ENCODE measurements around the gene CHRNA1.

The CHRNA1 gene

GRCh38 chr2:174776223-174776622, 12.0 kb upstream of the CHRNA1 start:
- H3K36me3 Mint-ChIP-seq = no peaks in the 10 kb centered on the region
- H3K4me1 Mint-ChIP-seq = peaks cover 44% of the 10 kb centered on the region
- no peaks in the 10 kb centered on the region for H3K9me3 Mint-ChIP-seq
- no peaks in the 10 kb centered on the region for H3K27me3 Mint-ChIP-seq
- no peak overlapping the region for H3K4me3 Mint-ChIP-seq
- no peak overlapping the region for H3K27ac Mint-ChIP-seq

- H3K36me3 Mint-ChIP-seq = no peaks in the 10 kb centered on the region
- H3K9me3 Mint-ChIP-seq = no peaks in the 10 kb centered on the region
- H3K27ac Mint-ChIP-seq = no peak overlapping the region
- no peak overlapping the region for H3K4me3 Mint-ChIP-seq
- H3K4me1 Mint-ChIP-seq = peaks cover 42% of the 10 kb centered on the region
- H3K27me3 Mint-ChIP-seq = no peaks in the 10 kb centered on the region
Observed at GRCh38 chr2:174775571-174775980, 11.3 kb upstream of the CHRNA1 start.

- H3K27me3 Mint-ChIP-seq = no peaks in the 10 kb centered on the region
- H3K4me3 Mint-ChIP-seq = no peak overlapping the region
Observed at GRCh38 chr2:174774886-174775285, 10.6 kb upstream of the CHRNA1 start.

GRCh38 chr2:174773215-174773614, 8.9 kb upstream of the CHRNA1 start:
- no peaks in the 10 kb centered on the region for H3K27me3 Mint-ChIP-seq
- no peak overlapping the region for H3K27ac Mint-ChIP-seq
- H3K4me3 Mint-ChIP-seq = no peak overlapping the region
- peaks cover 21% of the 10 kb centered on the region for H3K4me1 Mint-ChIP-seq
- H3K9me3 Mint-ChIP-seq = no peaks in the 10 kb centered on the region
- no peaks in the 10 kb centered on the region for H3K36me3 Mint-ChIP-seq

More at GRCh38 chr2:174774886-174775285, 10.6 kb upstream of the CHRNA1 start:
- Mint-ChIP-seq H3K36me3 (no peaks in the 10 kb centered on the region), H3K9me3 (no peaks in the 10 kb centered on the region), H3K27ac (no peak overlapping the region), H3K4me1 (peaks cover 35% of the 10 kb centered on the region)

- H3K4me1 Mint-ChIP-seq = peaks cover 13% of the 10 kb centered on the region
- H3K36me3 Mint-ChIP-seq = no peaks in the 10 kb centered on the region
- H3K9me3 Mint-ChIP-seq = no peaks in the 10 kb centered on the region
- no peak overlapping the region for H3K4me3 Mint-ChIP-seq
- no peak overlapping the region for H3K27ac Mint-ChIP-seq
- no peaks in the 10 kb centered on the region for H3K27me3 Mint-ChIP-seq
Observed at GRCh38 chr2:174772472-174772801, 8.2 kb upstream of the CHRNA1 start.

- Mint-ChIP-seq H3K27ac (no peak overlapping the region), H3K36me3 (no peaks in the 10 kb centered on the region), H3K27me3 (no peaks in the 10 kb centered on the region), H3K9me3 (no peaks in the 10 kb centered on the region), H3K4me1 (peaks cover 10% of the 10 kb centered on the region), H3K4me3 (no peak overlapping the region)
Observed at GRCh38 chr2:174771631-174772471, 7.6 kb upstream of the CHRNA1 start.

GRCh38 chr2:174771136-174771535, 6.9 kb upstream of the CHRNA1 start:
- H3K27me3 Mint-ChIP-seq = no peaks in the 10 kb centered on the region
- H3K36me3 Mint-ChIP-seq = no peaks in the 10 kb centered on the region
- H3K27ac Mint-ChIP-seq = no peak overlapping the region
- H3K9me3 Mint-ChIP-seq = no peaks in the 10 kb centered on the region
- peaks cover 4% of the 10 kb centered on the region for H3K4me1 Mint-ChIP-seq
- H3K4me3 Mint-ChIP-seq = no peak overlapping the region

- no peaks in the 10 kb centered on the region for H3K9me3 Mint-ChIP-seq
- no peaks in the 10 kb centered on the region for H3K27me3 Mint-ChIP-seq
- H3K4me1 Mint-ChIP-seq = no peaks in the 10 kb centered on the region
- no peaks in the 10 kb centered on the region for H3K36me3 Mint-ChIP-seq
- no peak overlapping the region for H3K27ac Mint-ChIP-seq
- no peak overlapping the region for H3K4me3 Mint-ChIP-seq
Observed at GRCh38 chr2:174768557-174768956, 4.3 kb upstream of the CHRNA1 start.

DNA sequence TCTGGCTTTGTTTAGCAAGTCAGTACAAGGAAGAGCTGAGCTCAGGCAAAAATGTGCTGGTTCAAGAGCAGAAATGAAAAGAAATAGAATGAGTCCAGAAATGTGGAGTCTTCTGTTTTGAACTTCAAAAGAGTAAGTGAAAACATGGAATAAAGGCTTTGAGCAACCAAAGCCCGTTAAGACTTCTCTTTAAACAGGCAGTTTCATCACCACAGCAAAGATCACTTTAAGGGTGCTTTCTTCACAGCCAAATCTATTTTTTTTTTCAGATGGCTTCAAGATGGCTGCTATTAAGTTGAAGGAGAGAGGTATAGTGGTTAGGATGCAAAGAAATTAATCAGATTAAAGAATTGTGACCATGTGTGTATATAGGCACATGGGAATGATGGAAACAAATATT, 2.0 kb upstream of the CHRNA1 start:
- H3K9me3 Mint-ChIP-seq = no peaks in the 10 kb centered on the region
- H3K27ac Mint-ChIP-seq = no peak overlapping the region
- no peaks in the 10 kb centered on the region for H3K36me3 Mint-ChIP-seq
- no peak overlapping the region for H3K4me3 Mint-ChIP-seq
- peaks cover 4% of the 10 kb centered on the region for H3K4me1 Mint-ChIP-seq
- no peaks in the 10 kb centered on the region for H3K27me3 Mint-ChIP-seq

DNA sequence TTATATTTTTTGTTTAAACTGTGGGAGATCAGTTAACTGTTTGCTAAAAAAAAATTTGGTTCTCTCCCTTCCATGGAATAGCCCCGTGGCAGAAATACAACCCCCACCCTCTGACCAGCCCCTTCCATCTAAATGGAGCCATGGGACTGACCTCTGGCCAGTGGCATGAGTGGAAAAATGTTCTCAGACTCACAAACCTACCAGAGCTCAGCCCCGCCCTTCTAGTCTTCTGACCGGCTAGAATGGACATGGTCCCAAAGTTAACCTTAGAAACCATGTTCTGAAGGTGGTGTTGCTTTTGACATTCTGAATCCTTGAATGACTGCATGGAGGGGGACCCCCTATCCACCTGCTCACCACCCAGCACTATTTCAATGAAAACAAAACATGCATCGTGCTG, 1.3 kb upstream of the CHRNA1 start:
- H3K27me3 Mint-ChIP-seq = no peaks in the 10 kb centered on the region
- no peak overlapping the region for H3K27ac Mint-ChIP-seq
- H3K4me3 Mint-ChIP-seq = no peak overlapping the region
- H3K36me3 Mint-ChIP-seq = no peaks in the 10 kb centered on the region
- H3K9me3 Mint-ChIP-seq = no peaks in the 10 kb centered on the region
- peaks cover 4% of the 10 kb centered on the region for H3K4me1 Mint-ChIP-seq

- H3K36me3 Mint-ChIP-seq = no peaks in the 10 kb centered on the region
- no peak overlapping the region for H3K4me3 Mint-ChIP-seq
- H3K27me3 Mint-ChIP-seq = no peaks in the 10 kb centered on the region
- no peak overlapping the region for H3K27ac Mint-ChIP-seq
- no peaks in the 10 kb centered on the region for H3K9me3 Mint-ChIP-seq
- peaks cover 4% of the 10 kb centered on the region for H3K4me1 Mint-ChIP-seq
Observed at GRCh38 chr2:174763780-174764179, 492 bp downstream of the CHRNA1 start.

- Mint-ChIP-seq H3K27me3 (no peaks in the 10 kb centered on the region), H3K9me3 (no peaks in the 10 kb centered on the region), H3K27ac (no peak overlapping the region), H3K36me3 (no peaks in the 10 kb centered on the region), H3K4me1 (peaks cover 4% of the 10 kb centered on the region), H3K4me3 (no peak overlapping the region)
Observed at GRCh38 chr2:174762464-174762863, 1.8 kb downstream of the CHRNA1 start.

DNA sequence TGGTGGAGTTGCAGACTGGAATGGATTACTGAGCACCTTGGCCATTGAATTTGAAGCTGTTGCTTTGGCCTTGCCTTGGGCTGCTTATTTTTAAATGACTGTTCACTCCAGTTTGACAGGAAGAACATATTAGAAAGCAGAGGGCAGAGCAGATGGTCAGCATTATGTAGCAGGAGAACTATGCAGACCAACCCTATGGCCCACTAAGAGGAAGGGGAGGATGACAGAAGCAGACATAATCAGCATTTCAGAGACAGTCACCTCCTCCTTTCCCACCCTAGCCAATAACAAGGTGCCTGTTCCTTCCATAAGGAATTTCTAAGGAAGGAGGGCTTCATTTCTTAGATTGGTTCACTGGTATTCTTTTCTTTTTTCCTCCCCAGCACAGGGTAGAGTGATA, 2.4 kb downstream of the CHRNA1 start:
- Mint-ChIP-seq H3K36me3 (no peaks in the 10 kb centered on the region), H3K4me1 (peaks cover 4% of the 10 kb centered on the region), H3K27ac (no peak overlapping the region), H3K9me3 (no peaks in the 10 kb centered on the region), H3K4me3 (no peak overlapping the region), H3K27me3 (no peaks in the 10 kb centered on the region)

DNA sequence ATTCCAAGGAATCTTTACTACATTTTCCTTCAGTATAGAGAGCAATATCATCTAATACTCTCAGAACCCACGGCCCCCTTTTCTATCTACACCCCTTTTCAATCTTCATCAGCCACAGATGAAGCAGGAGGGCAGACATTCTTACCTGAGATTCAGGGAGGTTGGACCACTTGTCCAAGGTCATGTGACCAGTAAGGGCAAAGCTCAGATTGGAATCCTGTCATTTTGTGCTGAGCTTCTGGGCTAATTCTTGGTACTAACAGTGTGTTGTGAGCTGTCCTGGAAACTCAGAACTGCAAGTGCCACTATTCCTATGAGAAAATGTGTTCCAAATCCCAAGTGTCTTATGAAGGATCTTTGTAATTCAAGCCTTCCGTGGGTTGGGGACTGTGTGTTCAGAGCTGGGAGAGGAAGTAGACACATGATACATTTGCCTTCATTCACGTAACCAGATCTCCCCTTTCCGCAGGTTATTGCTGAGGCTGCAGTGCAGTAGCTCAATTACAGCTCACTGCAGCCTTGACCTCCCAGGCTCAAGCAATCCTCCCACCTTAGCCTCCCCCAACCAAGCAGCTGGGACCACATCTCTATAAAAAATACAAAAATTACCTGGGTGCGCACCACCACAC, 3.3 kb downstream of the CHRNA1 start:
- Mint-ChIP-seq H3K4me3 (no peak overlapping the region), H3K27ac (no peak overlapping the region), H3K27me3 (no peaks in the 10 kb centered on the region), H3K4me1 (peaks cover 4% of the 10 kb centered on the region), H3K36me3 (no peaks in the 10 kb centered on the region), H3K9me3 (no peaks in the 10 kb centered on the region)

DNA sequence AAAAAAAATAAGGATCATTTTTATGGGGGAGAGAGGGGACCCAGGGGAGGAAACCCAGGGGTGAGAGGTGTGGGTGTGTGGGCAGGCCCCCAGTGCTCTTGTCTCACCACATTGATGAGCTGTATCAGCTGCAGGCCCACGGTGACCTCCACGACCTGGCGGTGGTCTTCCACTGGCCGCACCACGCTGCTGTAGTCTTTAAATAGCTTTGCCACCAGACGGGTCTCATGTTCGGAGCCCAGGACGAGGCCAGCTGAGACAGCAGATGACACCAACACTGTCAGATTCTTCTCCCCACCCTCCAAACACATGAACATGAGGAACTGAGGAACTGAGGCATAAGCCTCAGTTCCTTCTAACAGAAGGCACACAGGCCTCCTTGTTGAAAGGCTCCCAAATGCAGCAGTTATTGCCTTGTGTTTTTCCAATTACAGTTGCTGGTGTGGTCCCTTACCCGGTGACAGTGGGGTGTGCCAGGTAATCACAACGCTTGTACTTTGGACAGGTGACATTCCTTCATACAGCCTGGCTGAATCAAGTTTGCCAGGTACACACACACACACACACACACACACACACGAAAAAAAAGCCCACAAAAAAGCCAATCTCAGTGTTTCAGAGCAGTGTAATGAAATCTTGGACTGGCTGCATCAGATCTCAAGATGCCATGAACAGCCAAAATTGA, 4.7 kb downstream of the CHRNA1 start:
- Mint-ChIP-seq H3K4me1 (peaks cover 4% of the 10 kb centered on the region), H3K27ac (no peak overlapping the region), H3K27me3 (no peaks in the 10 kb centered on the region), H3K4me3 (no peak overlapping the region), H3K9me3 (no peaks in the 10 kb centered on the region), H3K36me3 (no peaks in the 10 kb centered on the region)

DNA sequence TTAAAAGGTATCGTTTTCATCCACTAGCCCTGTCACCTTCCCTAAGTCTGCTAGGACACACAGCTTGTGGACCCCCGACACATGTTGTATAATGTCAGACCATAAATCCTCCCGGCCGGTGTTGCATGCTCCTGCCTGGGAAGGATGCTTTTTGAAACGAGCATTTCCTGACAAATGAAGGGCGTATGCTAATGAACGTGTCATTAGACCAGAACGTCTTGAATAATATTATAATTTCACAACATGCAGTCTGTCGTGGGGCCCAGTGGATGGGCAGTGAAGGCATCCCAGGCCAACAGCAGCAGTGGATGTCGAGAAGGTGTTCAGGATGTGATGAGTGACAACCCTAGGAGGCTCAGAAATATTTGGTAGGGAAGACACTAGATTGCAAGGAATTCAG, 7.5 kb downstream of the CHRNA1 start:
- Mint-ChIP-seq H3K27ac (no peak overlapping the region), H3K27me3 (no peaks in the 10 kb centered on the region), H3K4me3 (no peak overlapping the region), H3K9me3 (no peaks in the 10 kb centered on the region), H3K36me3 (no peaks in the 10 kb centered on the region), H3K4me1 (no peaks in the 10 kb centered on the region)
